Type B pancreatic cell (in vitro differentiated cells): Measurements from ENCODE around the gene MLNR. TPM values are rescaled to one million over a fixed set of nuclear protein-coding genes. Genes with fewer than 3 reads are reported as not detected.

Source experiments
- DNase-seq: peaks from one replicate; pipeline ENCODE4 v3.0.0; 2021; ENCODE audit warnings: mixed read lengths; ENCODE audit not compliant: unreplicated experiment; ENCODE audit errors: extremely low spot score
- H3K27ac Mint-ChIP-seq: 2 replicates; pipeline ENCODE4 v1.8.0; 2021; ENCODE audit warnings: mild to moderate bottlenecking, mixed read lengths
- H3K27me3 Mint-ChIP-seq: 2 replicates; pipeline ENCODE4 v1.8.0; 2021; ENCODE audit warnings: mixed read lengths
- H3K36me3 Mint-ChIP-seq: 2 replicates; pipeline ENCODE4 v1.8.0; 2021; ENCODE audit warnings: mixed read lengths
- H3K4me1 Mint-ChIP-seq: one replicate; pipeline ENCODE4 v1.8.0; 2021; ENCODE audit warnings: mixed read lengths; ENCODE audit not compliant: unreplicated experiment
- H3K4me3 Mint-ChIP-seq: 2 replicates; pipeline ENCODE4 v1.8.0; 2021; ENCODE audit warnings: mild to moderate bottlenecking, mixed read lengths
- H3K9me3 Mint-ChIP-seq: 2 replicates; pipeline ENCODE4 v1.8.0; 2021; ENCODE audit warnings: mixed read lengths
- CTCF ChIP-seq: fragments of 200-600 bp; sonication (generic); conservative IDR thresholded peaks from 2 replicates; pipeline ENCODE4 v1.5.0; 2021; ENCODE audit warnings: antibody characterized with exemption, mild to moderate bottlenecking
- total RNA-seq: library from RNA; stranded (reverse); gene quantifications from 2 replicates; pipeline ENCODE4 v1.2.1, GENCODE V29; 2021; ENCODE audit warnings: low replicate concordance

MLNR gene
- total RNA-seq, 1 donor from 2014 or later: not detected

GRCh38 chr13:49190901-49191300 is 29.2 kb upstream of the MLNR start:
- no peak for TF ChIP-seq CTCF
- no peak for DNase-seq
- Mint-ChIP-seq H3K4me1 (no peaks in the 10 kb centered on the region), H3K9me3 (no peaks in the 10 kb centered on the region), H3K4me3 (no peak overlapping the region), H3K27ac (no peak overlapping the region), H3K27me3 (no peaks in the 10 kb centered on the region), H3K36me3 (peaks cover 26% of the 10 kb centered on the region)

- DNase-seq: no peak
- no peaks in the 10 kb centered on the region for H3K27me3 Mint-ChIP-seq
- no peak overlapping the region for H3K27ac Mint-ChIP-seq
- H3K4me1 Mint-ChIP-seq: no peaks in the 10 kb centered on the region
- no peaks in the 10 kb centered on the region for H3K9me3 Mint-ChIP-seq
- no peak for TF ChIP-seq CTCF
- no peak overlapping the region for H3K4me3 Mint-ChIP-seq
- peaks cover 40% of the 10 kb centered on the region for H3K36me3 Mint-ChIP-seq
Measured at GRCh38 chr13:49206641-49207040, 13.5 kb upstream of the MLNR start.

GRCh38 chr13:49208619-49209018 is 11.5 kb upstream of the MLNR start:
- Mint-ChIP-seq H3K27ac (no peak overlapping the region), H3K9me3 (no peaks in the 10 kb centered on the region), H3K27me3 (no peaks in the 10 kb centered on the region), H3K36me3 (peaks cover 38% of the 10 kb centered on the region), H3K4me3 (no peak overlapping the region), H3K4me1 (no peaks in the 10 kb centered on the region)
- DNase-seq: no peak
- TF ChIP-seq CTCF: no peak

- H3K27ac Mint-ChIP-seq: no peak overlapping the region
Measured at GRCh38 chr13:49210114-49210513, 10.0 kb upstream of the MLNR start.

GRCh38 chr13:49210669-49211068 is 9.5 kb upstream of the MLNR start:
- TF ChIP-seq CTCF: no peak
- Mint-ChIP-seq H3K4me1 (no peaks in the 10 kb centered on the region), H3K27ac (no peak overlapping the region), H3K27me3 (no peaks in the 10 kb centered on the region), H3K36me3 (peaks cover 29% of the 10 kb centered on the region), H3K9me3 (no peaks in the 10 kb centered on the region), H3K4me3 (no peak overlapping the region)
- DNase-seq: no peak

More at GRCh38 chr13:49210114-49210513, 10.0 kb upstream of the MLNR start:
- H3K4me3 Mint-ChIP-seq: no peak overlapping the region
- H3K9me3 Mint-ChIP-seq: no peaks in the 10 kb centered on the region
- TF ChIP-seq CTCF: no peak
- H3K36me3 Mint-ChIP-seq: peaks cover 32% of the 10 kb centered on the region
- no peaks in the 10 kb centered on the region for H3K4me1 Mint-ChIP-seq
- DNase-seq: no peak
- no peaks in the 10 kb centered on the region for H3K27me3 Mint-ChIP-seq

GRCh38 chr13:49213539-49213938 is 6.6 kb upstream of the MLNR start:
- Mint-ChIP-seq H3K4me1 (peaks cover 4% of the 10 kb centered on the region), H3K4me3 (no peak overlapping the region), H3K27me3 (peaks cover 25% of the 10 kb centered on the region), H3K36me3 (peaks cover 18% of the 10 kb centered on the region), H3K9me3 (no peaks in the 10 kb centered on the region), H3K27ac (no peak overlapping the region)
- TF ChIP-seq CTCF: no peak
- no peak for DNase-seq
